PC-3 (cell line): Measurements from ENCODE around the gene SLC39A11.

Experiments used
- CTCF ChIP-seq: fragments of 300-600 bp; sonication (generic); conservative IDR thresholded peaks from 2 replicates; pipeline ENCODE4 v1.5.1; 2017; ENCODE audit warnings: antibody characterized with exemption, low read depth, mild to moderate bottlenecking, low read length
- EZH2 ChIP-seq: fragments of 300-600 bp; sonication (generic); IDR thresholded peaks from one replicate; pipeline ENCODE4 v1.6.1; 2017; ENCODE audit warnings: antibody characterized with exemption, mild to moderate bottlenecking, low read length; ENCODE audit not compliant: unreplicated experiment
- EZH2phosphoT487 ChIP-seq: fragments of 300-600 bp; sonication (generic); IDR thresholded peaks from 2 replicates; pipeline ENCODE4 v1.6.1; 2018; ENCODE audit warnings: mild to moderate bottlenecking, antibody characterized with exemption, low read length, borderline replicate concordance

- TF ChIP-seq CTCF (no peak), EZH2 (no peak), EZH2phosphoT487 (no peak)
These were observed 105.3 kb downstream of the SLC39A11 start for GRCh38 chr17:72987166-72987565.
